CD14-positive monocyte (primary cell): ENCODE measurements around the gene CDH12. TPM values are rescaled to one million over a fixed set of nuclear protein-coding genes. Genes with fewer than 3 reads are reported as not detected.

Source experiments
- DNase-seq, 3 donors: peaks; one replicate each; pipeline ENCODE4 v3.0.0-alpha.2; 2011 to 2022
- H2AFZ ChIP-seq: 2 replicates; pipeline ENCODE4 v1.6.0; 2012; ENCODE audit warnings: mild to moderate bottlenecking, low read depth, low read length, inconsistent platforms; ENCODE audit not compliant: insufficient read depth, poor library complexity, severe bottlenecking
- H3K27ac ChIP-seq, 2 donors: 1 replicate in 1 of 2; 2 replicates in 1 of 2; pipeline ENCODE4 v1.5.1; 2012 to 2013; ENCODE audit warnings: low read length in 2 of 2, control low read depth in 1 of 2, inconsistent platforms in 1 of 2, low read depth in 1 of 2, mild to moderate bottlenecking in 1 of 2
- H3K27me3 ChIP-seq, 2 donors: one replicate each; pipeline versions ENCODE4 v1.6.0 to v1.6.1; 2011 to 2013; ENCODE audit warnings: low read length in 2 of 2; ENCODE audit not compliant: control insufficient read depth in 2 of 2, insufficient read depth in 2 of 2
- H3K36me3 ChIP-seq, 2 donors: replicated peaks in 1 of 2; 1 replicate in 1 of 2; 2 replicates in 1 of 2; pipeline versions ENCODE4 v1.5.1 to v1.6.1; 2012 to 2013; ENCODE audit warnings: low read length in 2 of 2, control low read depth in 1 of 2, inconsistent platforms in 1 of 2, mild to moderate bottlenecking in 1 of 2; ENCODE audit not compliant: insufficient read depth in 2 of 2, control insufficient read depth in 1 of 2
- H3K4me1 ChIP-seq, 2 donors: 1 replicate in 1 of 2; 2 replicates in 1 of 2; pipeline versions ENCODE4 v1.5.1 to v1.6.1; 2012 to 2013; ENCODE audit warnings: low read length in 2 of 2, control low read depth in 1 of 2, inconsistent platforms in 1 of 2, mild to moderate bottlenecking in 1 of 2, moderate library complexity in 1 of 2; ENCODE audit not compliant: insufficient read depth in 2 of 2, control insufficient read depth in 1 of 2
- H3K4me2 ChIP-seq: replicated peaks from 2 replicates; pipeline ENCODE3; 2012; ENCODE audit warnings: low read length, moderate library complexity, mild to moderate bottlenecking; ENCODE audit not compliant: poor library complexity, severe bottlenecking; ENCODE audit errors: extremely low read depth
- H3K4me3 ChIP-seq, 3 experiments: fragments of 200-600 bp in 1 of 3; sonication (generic) in 1 of 3; replicated peaks in 1 of 3; 1 replicate in 2 of 3; 2 replicates in 1 of 3; pipeline ENCODE4 v1.5.1; 2011 to 2013; ENCODE audit warnings: low read length in 3 of 3, mild to moderate bottlenecking in 3 of 3, control low read depth in 2 of 3, low read depth in 2 of 3, inconsistent platforms in 1 of 3, moderate library complexity in 1 of 3
- H3K79me2 ChIP-seq: 2 replicates; pipeline ENCODE4 v1.6.0; 2012; ENCODE audit warnings: mild to moderate bottlenecking, control low read depth, inconsistent platforms, low read length, moderate library complexity; ENCODE audit not compliant: insufficient read depth
- H3K9ac ChIP-seq: 2 replicates; pipeline ENCODE4 v1.6.0; 2017; ENCODE audit warnings: low read length, mild to moderate bottlenecking; ENCODE audit not compliant: insufficient read depth, poor library complexity, severe bottlenecking
- H3K9me3 ChIP-seq, 2 donors: replicated peaks in 1 of 2; 1 replicate in 1 of 2; 2 replicates in 1 of 2; pipeline versions ENCODE4 v1.5.1 to v1.6.1; 2012 to 2013; ENCODE audit warnings: low read length in 2 of 2, control low read depth in 1 of 2; ENCODE audit not compliant: control insufficient read depth in 1 of 2, insufficient read depth in 1 of 2
- H4K20me1 ChIP-seq: 2 replicates; pipeline ENCODE4 v1.6.0; 2012; ENCODE audit warnings: mild to moderate bottlenecking, low read length, control low read depth, moderate library complexity; ENCODE audit not compliant: insufficient read depth
- H3K27ac Mint-ChIP-seq, 7 donors: one replicate each; pipeline ENCODE4 v1.8.0; 2020; ENCODE audit warnings: mild to moderate bottlenecking in 7 of 7, mixed read lengths in 7 of 7, moderate library complexity in 6 of 7, inconsistent platforms in 2 of 7
- H3K27me3 Mint-ChIP-seq, 3 donors: one replicate each; pipeline ENCODE4 v1.8.0; 2021 to 2022; ENCODE audit warnings: low read depth in 3 of 3, mild to moderate bottlenecking in 3 of 3, mixed read lengths in 3 of 3, moderate library complexity in 3 of 3, inconsistent platforms in 1 of 3
- H3K36me3 Mint-ChIP-seq, 2 donors: one replicate each; pipeline ENCODE4 v1.8.0; 2020; ENCODE audit warnings: mixed read lengths in 2 of 2, inconsistent platforms in 1 of 2, mild to moderate bottlenecking in 1 of 2
- H3K4me1 Mint-ChIP-seq: one replicate; pipeline ENCODE4 v1.8.0; 2020; ENCODE audit warnings: mild to moderate bottlenecking, mixed read lengths
- H3K4me3 Mint-ChIP-seq, 2 donors: one replicate each; pipeline ENCODE4 v1.8.0; 2020; ENCODE audit warnings: mild to moderate bottlenecking in 2 of 2, mixed read lengths in 2 of 2, moderate library complexity in 1 of 2
- H3K9me3 Mint-ChIP-seq, 7 donors: one replicate each; pipeline ENCODE4 v1.8.0; 2020 to 2022; ENCODE audit warnings: mixed read lengths in 7 of 7, mild to moderate bottlenecking in 6 of 7, moderate library complexity in 6 of 7, inconsistent platforms in 2 of 7
- WGBS: methylation state at CpG from one replicate; pipeline ENCODE4 v1.1.5; 2013; ENCODE audit warnings: missing lambda C conversion rate; ENCODE audit not compliant: insufficient coverage; 5-methylcytosine and 5-hydroxymethylcytosine counted together
- intact Hi-C, 2 donors: fragments of 100-400 bp; cut with micrococcal nuclease; formaldehyde crosslinking; loops; one replicate each; pipeline versions ENCODE4 v1.15.0 to v1.15.1; 2023
- polyA plus RNA-seq, 3 donors: library from polyadenylated mRNA; depleted of rRNA in 1 of 3; unstranded in 2 of 3; stranded (reverse) in 1 of 3; fragments of 300-500 nt in 2 of 3; fragments of >200 nt in 1 of 3; fragmentation: Illumina TruSeq in 2 of 3; gene quantifications; 1 replicate in 2 of 3; 2 replicates in 1 of 3; pipeline ENCODE4 v1.2.3, GENCODE V29; 2012 to 2021
- TF ChIP-seq, protein P1 (sequence below): fragments of 200-600 bp; IDR thresholded peaks from one replicate; pipeline ENCODE4 v1.8.0; 2022; ENCODE audit warnings: antibody characterized with exemption, mild to moderate bottlenecking

CDH12 gene
- polyA plus RNA-seq, 3 donors = not detected

DNA sequence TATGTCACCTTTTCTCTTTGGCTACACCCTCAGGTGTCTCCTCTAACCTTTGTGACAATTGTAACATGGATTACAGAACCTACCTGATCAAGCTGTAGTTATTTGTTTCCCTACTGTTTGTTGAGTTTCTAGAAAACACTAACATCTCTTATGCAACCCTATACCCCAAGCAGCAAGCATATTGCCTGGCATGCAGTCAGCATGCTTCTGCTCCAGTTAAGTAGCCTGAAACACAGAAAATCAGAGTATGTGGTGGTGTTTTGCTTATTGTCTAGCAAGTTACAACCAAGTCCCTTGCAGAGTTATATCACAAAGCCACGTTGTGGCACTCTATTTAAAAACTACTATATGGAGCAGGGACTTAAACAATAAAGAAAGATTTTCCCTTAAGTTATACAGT, 131.1 kb downstream of the CDH12 start:
- Histone ChIP-seq H3K4me1 (no peaks in the 10 kb centered on the region), H3K27me3 (no peaks in the 10 kb centered on the region), H3K36me3 (no peaks in the 10 kb centered on the region), H2AFZ (no peak overlapping the region), H3K79me2 (no peaks in the 10 kb centered on the region), H3K27ac (no peak overlapping the region), H4K20me1 (no peaks in the 10 kb centered on the region), H3K9ac (no peak overlapping the region), H3K9me3 (peaks cover 0 to 3% of the 10 kb centered on the region in 2 donors), H3K4me3 (no peak overlapping the region), H3K4me2 (no peak overlapping the region)
- Mint-ChIP-seq H3K4me1 (no peaks in the 10 kb centered on the region), H3K9me3 (peaks cover 0 to 6% (median 4%) of the 10 kb centered on the region in 7 donors), H3K27me3 (no peaks in the 10 kb centered on the region), H3K4me3 (no peak overlapping the region), H3K27ac (no peak overlapping the region), H3K36me3 (no peaks in the 10 kb centered on the region)
- intact Hi-C loops = no loop called here
- no peak for DNase-seq
- no CpG with 5 or more reads among the region's 1 CpG for WGBS
- TF ChIP-seq, protein P1, sequence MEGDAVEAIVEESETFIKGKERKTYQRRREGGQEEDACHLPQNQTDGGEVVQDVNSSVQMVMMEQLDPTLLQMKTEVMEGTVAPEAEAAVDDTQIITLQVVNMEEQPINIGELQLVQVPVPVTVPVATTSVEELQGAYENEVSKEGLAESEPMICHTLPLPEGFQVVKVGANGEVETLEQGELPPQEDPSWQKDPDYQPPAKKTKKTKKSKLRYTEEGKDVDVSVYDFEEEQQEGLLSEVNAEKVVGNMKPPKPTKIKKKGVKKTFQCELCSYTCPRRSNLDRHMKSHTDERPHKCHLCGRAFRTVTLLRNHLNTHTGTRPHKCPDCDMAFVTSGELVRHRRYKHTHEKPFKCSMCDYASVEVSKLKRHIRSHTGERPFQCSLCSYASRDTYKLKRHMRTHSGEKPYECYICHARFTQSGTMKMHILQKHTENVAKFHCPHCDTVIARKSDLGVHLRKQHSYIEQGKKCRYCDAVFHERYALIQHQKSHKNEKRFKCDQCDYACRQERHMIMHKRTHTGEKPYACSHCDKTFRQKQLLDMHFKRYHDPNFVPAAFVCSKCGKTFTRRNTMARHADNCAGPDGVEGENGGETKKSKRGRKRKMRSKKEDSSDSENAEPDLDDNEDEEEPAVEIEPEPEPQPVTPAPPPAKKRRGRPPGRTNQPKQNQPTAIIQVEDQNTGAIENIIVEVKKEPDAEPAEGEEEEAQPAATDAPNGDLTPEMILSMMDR = no peak

DNA sequence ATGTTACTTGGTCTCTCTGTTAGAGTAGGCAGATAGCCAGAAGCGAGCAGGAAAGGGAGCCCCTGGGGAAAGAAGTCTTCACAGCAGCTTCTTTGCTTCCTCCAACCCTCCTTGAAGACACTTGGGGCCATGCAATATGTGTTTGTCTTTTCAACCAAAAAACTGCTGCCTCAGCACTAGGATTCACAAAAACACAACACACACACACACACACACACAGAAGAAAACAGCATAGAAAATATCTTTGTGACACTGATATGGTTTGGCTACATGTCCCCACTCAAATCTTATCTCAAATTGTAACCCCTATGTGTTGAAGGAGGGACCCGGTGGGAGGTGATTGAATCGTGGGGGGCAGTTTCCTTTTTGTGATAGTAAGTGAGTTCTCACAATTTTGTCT, 133.3 kb downstream of the CDH12 start:
- Histone ChIP-seq H4K20me1 (no peaks in the 10 kb centered on the region), H3K79me2 (no peaks in the 10 kb centered on the region), H3K27me3 (no peaks in the 10 kb centered on the region), H3K4me3 (no peak overlapping the region), H3K27ac (no peak overlapping the region), H3K9me3 (peaks cover 0 to 3% of the 10 kb centered on the region in 2 donors), H3K36me3 (no peaks in the 10 kb centered on the region), H3K9ac (no peak overlapping the region), H3K4me1 (no peaks in the 10 kb centered on the region), H3K4me2 (no peak overlapping the region), H2AFZ (no peak overlapping the region)
- peaks cover 0 to 3% (median 0%) of the 10 kb centered on the region in 3 donors for H3K27me3 Mint-ChIP-seq
- WGBS = no CpG with 5 or more reads among the region's 3 CpGs
- H3K4me3 Mint-ChIP-seq = no peak overlapping the region
- intact Hi-C loops = no loop called here
- H3K27ac Mint-ChIP-seq = no peak overlapping the region
- no peak for DNase-seq
- H3K9me3 Mint-ChIP-seq = peaks cover 0 to 9% (median 4%) of the 10 kb centered on the region in 7 donors
- TF ChIP-seq, protein P1 = no peak
- no peaks in the 10 kb centered on the region for H3K4me1 Mint-ChIP-seq
- H3K36me3 Mint-ChIP-seq = no peaks in the 10 kb centered on the region
